Adrenal gland (tissue), 5 donors: ENCODE data around the gene CACNA1I.

ENCODE experiments used
- POLR2A ChIP-seq, 2 donors: fragments of 450-650 bp; IDR thresholded peaks; one replicate each; pipeline ENCODE4 v1.6.1; 2017; ENCODE audit warnings: antibody characterized with exemption in 2 of 2, mild to moderate bottlenecking in 2 of 2, moderate library complexity in 1 of 2
- TF ChIP-seq, protein P1 (sequence below), 6 experiments: fragments of 450-650 bp in 4 of 6; fragments of 200-600 bp in 2 of 6; sonication (generic) in 1 of 6; IDR thresholded peaks; 1 replicate in 5 of 6; 2 replicates in 1 of 6; pipeline versions ENCODE4 v1.5.1 to v1.8.0; 2016 to 2021; ENCODE audit warnings: antibody characterized with exemption in 6 of 6, mild to moderate bottlenecking in 2 of 6, moderate library complexity in 1 of 6
- donor health status: DM: no; HTN: no; CAD: no.

DNA sequence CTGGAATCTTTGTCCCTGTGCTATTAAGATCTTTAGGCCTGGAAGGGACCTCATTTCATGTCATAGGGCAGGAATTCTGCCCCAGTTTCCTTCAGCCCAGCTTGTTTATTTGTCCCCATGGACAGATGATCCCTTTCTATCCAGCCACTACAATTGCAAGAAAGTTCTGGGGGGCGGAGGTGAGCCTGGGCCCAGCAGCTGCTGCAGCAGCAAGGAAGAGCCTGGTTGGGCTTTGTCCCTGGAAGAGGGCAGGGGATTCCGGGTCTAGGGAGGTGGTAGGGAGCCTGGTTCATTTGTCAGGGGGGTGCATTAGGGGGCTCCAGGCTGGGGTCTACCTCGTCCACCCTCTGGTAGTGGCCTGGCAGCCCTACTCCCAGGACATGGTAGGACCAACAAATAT, 16.4 kb upstream of the CACNA1I start:
- TF ChIP-seq POLR2A (IDR thresholded peaks at IDR 0.05) = no peak
- TF ChIP-seq, protein P1, sequence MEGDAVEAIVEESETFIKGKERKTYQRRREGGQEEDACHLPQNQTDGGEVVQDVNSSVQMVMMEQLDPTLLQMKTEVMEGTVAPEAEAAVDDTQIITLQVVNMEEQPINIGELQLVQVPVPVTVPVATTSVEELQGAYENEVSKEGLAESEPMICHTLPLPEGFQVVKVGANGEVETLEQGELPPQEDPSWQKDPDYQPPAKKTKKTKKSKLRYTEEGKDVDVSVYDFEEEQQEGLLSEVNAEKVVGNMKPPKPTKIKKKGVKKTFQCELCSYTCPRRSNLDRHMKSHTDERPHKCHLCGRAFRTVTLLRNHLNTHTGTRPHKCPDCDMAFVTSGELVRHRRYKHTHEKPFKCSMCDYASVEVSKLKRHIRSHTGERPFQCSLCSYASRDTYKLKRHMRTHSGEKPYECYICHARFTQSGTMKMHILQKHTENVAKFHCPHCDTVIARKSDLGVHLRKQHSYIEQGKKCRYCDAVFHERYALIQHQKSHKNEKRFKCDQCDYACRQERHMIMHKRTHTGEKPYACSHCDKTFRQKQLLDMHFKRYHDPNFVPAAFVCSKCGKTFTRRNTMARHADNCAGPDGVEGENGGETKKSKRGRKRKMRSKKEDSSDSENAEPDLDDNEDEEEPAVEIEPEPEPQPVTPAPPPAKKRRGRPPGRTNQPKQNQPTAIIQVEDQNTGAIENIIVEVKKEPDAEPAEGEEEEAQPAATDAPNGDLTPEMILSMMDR (IDR thresholded peaks at IDR 0.05) = no peak
